HG02623 (cell line): ENCODE data around the gene FGD6.
"Not testable (repeated sequence)": the region's sequence is repeated elsewhere in the genome, so short reads cannot be mapped to it uniquely, and the experiment has no call there.

Experiments
- ATAC-seq: cut with Tn5 transposase; IDR thresholded peaks from one replicate; pipeline ENCODE4 v1.9.1; 2021; ENCODE audit warnings: moderate library complexity; ENCODE audit not compliant: unreplicated experiment

FGD6 gene

DNA sequence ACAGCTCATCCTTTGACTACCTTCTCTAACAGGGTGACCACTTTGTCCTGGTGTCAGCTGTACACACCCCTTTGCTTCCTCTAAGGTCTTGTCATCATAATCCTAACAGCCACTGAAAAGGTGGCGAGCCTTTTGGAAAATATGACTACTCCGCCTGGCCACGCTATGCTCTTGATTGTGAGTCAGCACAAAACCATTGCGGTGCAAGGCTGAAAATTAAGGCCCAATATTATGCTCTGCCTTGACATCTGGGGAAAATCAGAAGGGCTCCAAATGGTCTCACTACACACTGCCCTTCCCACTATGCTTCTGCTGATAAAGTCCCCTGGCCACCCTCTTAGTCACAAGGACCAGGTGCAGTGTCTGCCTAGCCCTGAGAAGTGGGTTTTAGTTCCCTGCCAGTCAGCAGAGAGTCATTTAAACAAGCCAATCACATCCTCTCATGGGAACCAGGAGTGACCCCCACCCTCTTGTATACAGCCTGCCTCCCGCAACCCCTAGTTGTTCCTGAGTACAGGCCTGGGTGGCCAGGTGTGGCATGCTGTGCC is 34.3 kb downstream of the FGD6 start:
- no peak for ATAC-seq

DNA sequence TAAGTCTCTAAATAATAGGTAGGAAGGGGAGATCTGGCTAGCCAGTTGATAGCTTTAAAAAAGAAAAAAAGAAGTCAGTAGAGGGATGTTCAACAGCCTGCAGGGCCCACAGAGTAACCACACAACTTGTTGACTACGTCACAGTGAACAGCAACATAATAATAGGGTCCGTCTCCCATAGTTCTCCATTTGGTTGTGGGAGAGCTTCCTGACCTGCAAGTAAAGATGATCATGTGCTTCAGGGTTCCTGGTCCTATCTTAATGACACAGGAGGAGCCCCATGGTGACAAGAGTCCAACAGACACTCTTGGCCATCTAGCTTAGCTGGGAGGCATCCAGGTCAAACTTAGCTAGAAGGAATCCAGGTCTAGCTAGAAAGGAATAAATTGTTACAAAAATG is 36.2 kb downstream of the FGD6 start:
- no peak for ATAC-seq

DNA sequence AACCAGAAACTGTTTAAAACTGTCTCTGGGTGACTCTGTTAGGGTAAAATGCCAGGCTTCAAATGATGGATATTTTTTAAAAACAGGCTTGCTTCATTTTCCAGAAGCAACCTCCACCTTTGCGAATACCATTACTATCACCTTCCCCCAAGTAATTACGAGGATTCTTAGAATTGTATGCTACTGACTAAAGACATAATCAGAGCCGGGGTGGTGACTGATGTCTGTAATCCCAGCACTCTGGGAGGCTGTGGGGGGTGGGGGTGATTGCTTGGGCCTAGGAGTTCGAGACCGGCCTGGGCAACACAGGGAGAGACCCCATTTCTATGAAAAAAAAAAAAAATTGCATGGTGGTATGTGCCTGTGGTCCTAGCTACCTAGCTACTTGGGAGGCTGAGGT is 38.3 kb downstream of the FGD6 start:
- ATAC-seq, result no peak

DNA sequence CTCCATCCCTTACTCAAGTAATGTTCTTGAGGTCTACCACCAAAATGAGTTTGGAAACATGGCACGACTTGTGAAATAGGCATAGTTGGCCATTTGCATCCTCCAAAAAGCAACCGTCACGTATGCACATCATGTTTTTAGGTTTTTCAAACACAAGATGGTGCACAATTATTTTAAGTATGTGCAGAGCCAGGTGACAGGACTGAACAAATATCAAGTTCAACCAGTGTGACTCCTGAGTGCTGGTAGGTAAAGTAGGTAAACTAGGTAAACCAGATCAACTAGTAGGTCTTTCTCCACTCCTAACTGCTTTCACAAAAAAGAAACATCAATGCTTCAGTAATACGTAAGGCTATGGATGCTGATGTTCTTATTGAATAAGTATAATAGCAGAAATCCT is 39.1 kb downstream of the FGD6 start:
- no peak for ATAC-seq

DNA sequence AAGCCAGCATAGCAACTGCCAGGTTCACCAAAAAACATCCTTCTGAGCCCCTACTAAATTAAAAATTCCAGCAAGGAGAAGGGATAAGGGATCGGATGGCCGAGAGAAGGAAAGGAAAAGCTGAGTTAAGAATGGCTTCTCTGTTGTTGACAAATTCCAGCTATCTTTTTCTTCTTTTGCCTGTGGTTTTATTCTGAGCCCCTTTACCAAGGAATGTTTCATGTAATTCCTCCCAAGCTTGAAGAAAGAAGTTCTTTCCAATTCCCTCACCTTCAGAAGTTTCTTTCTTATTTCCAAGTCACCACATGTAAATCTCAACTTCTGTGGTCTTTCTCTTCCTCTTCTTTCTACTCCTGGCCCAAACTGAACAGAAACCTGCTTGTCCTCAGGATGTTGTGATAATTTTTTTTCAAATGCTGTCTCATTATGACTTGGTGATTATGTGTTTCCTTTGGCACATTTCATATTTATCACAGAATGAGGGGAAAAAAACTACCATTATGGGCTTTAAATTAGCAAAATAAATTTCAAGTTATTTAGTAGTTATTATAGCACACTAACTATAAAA is 40.0 kb downstream of the FGD6 start:
- no peak for ATAC-seq

DNA sequence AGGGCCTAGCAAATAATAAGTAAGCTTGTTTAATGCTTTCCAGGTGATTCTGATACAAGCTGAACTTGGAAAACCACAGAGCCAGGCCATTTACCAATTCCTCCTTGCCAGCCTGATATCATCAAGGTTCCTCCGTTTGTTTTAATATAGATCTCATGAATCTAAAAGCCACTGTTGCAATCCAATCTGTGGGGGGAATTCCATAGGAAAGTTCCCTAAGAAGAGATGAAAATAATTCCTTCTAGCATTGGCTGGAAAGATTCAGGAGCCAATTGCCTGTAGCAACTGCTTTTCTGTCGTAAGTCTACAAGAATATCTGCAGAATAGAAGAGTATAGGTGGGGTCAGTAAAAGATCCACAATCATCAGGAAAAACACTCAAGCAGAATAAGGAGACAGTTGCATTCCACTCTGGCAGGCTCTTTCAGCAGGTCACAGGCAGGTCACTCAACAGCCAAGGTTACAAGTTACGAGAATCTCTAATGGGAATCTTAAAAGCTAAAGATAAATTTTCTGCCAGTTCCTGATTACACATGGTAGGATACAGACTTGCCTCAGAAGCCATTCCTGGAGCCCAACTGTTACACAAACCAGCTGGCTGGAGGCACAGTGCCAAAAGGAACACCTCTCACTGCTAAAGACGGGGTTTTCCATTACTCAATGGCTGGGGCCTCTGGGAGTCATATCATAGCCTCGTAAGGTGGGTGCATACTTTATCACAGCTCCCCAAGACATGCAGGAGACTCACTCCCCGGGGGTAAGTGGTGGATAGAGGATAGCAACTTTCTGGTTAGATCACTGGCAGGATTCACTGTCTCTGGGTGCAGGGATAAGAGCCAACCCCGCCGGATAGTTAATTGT is 43.6 kb downstream of the FGD6 start:
- ATAC-seq, result no peak

DNA sequence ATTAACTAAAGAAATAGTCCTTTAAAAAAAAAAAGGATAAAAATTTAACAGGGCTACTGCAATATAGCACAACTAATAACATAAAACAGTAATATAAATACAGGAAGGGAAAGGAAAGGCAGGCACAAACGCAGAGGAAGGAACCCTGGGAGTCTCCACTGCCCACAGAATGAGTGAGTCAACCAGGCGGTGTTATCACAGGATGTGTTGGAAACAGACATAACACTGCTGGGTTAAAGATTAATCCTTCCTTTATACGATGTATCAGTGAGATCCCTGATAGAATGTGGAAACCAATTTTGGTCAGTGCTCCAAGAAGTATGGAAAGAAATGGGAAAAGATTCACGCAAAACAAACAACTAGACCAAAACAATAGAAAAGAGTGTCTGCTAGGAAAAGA is 47.9 kb downstream of the FGD6 start:
- ATAC-seq, result no peak

DNA sequence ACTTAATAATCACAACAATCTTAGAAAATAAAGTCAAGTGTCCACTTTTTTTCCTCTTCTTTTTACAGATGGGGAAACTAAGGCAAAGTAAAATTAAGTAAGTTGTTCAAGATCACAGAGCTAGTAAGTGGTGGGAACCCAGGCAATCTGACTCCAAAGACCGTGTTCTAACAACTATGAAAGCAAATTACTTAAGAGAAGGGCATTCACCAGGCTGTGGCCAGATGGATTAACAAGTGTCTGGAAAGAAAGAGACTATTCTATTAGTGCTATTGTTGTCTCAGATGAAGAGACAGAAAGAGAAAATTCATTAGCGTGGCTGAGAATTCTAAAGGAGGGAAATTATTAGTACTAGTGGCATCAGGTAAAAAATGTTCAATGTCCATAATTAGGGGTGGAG is 48.5 kb downstream of the FGD6 start:
- no peak for ATAC-seq

DNA sequence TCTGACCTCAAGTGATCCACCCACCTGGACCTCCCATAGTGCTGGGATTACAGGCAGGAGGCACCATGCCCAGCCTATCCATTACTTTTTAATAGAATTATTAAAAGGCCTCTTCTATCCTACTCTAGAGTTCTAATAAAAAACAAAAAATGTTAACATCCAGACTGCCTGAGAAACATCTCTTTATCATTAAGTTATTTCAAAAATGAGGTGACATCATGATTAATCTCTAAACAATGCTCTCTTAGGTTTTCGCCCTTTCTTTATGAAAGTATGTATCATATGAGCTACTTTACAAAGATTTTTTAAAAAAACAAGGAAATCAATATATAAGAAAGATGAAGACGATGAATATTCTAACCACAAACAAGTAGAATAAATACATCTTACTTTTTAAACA is 52.6 kb downstream of the FGD6 start:
- ATAC-seq, result no peak

DNA sequence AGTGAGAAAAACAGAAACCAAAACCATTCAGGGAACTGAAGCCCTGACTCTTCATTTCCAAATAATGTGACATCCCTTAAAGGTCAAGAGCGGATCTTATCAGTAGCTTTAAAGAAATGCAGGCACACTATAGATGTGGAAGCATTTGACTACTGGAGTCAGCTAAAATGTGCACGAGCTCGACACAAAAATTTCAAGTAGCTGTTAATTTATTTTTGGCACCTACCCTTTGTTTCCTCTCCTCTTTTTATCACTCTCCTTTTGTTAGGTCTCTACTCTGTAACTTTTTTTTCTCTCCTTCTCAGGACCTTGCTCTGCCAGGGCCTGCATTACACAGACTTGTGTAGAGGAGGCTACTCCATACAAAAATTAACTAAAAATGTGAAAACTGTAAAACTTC is 58.3 kb downstream of the FGD6 start:
- no peak for ATAC-seq

DNA sequence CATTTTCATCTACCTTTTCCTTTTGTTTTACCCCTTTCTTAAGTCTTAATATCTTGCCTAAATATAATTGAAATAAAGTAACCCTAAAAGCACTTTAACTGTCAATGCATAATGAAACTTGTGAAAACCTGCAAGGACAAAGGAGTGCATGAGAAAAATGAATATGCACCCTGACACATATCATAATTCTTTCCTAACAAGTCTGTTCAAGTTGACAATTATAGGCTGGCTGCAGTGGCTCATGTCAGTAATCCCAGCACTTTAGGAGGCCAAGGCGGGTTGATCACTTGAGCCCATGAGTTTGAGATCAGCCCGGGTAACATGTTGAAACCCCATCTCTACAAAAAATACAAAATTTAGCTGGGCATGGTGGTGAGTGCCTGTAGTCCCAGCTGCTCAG is 65.4 kb downstream of the FGD6 start:
- no peak for ATAC-seq

DNA sequence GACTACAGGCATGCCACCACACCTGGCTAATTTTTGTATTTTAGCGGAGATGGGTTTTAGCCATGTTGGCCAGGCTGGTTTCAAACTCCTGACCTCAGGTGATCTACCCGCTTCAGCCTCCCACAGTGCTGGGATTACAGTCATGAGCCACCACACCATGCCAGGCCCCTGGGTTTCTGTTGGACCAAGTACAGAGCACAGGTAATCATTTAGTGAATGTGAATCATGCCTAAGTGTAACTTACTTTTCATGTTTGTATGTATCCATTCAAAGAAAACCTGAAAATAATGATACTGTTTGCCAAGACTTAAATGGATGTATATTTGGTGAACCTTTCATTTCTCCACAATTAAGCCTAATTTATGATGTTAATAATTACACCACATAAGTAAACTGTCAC is 65.9 kb downstream of the FGD6 start:
- no peak for ATAC-seq

DNA sequence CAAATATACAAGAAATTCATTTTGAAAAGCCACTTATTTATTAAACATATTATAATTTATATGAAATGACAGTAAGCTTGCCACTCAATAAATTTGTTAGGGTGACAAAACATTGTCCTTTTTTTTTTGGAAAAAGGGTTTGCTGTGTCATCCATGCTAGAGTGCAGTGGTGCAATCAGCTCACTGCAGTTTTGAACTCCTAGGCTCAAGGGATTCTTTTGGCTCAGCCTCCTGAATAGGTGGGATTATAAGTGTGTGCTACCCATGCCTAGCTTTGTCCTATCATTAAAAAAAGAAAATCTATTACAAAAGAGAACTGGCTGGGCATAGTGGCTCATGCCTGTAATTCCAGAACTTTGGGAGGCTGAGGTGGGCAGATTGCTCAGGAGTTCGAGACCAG is 66.8 kb downstream of the FGD6 start:
- ATAC-seq, result no peak

DNA sequence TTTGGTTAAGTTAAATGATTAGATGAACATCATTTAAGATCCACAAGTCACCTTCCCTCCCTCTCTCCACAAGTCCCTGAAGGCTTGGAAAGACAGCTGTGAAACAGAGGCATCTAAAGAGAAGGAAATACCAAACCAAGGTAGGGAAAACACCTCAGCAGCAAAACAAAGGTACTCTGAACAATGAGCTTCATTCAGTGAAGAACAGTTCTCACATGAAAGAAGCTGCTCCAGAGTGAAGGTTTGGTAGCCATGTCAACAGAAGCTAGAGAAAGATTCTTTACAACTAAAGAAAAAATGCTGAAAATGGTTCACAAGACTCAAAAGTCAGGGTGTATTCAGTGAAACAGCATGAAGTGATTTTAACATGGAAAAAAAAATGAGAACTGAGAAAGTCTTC is 69.4 kb downstream of the FGD6 start:
- no peak for ATAC-seq

DNA sequence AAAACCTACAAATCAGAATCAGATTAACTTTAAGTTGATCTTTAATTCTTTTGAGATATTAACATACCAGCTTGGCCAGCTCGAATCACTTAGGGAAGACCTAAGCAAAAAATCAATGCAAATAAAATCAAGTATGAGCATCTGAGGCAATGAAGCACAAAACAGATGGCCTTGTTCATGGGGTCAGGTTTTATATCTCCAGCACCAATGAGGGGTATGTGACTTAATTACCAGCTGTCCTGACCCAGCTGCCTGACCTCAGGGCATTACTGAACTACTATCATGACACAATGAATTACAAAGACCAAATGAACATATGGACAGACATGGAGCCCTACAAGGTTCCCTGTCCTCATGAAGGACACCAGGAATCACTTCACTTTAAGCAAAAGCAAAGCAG is 70.5 kb downstream of the FGD6 start:
- ATAC-seq, result no peak

DNA sequence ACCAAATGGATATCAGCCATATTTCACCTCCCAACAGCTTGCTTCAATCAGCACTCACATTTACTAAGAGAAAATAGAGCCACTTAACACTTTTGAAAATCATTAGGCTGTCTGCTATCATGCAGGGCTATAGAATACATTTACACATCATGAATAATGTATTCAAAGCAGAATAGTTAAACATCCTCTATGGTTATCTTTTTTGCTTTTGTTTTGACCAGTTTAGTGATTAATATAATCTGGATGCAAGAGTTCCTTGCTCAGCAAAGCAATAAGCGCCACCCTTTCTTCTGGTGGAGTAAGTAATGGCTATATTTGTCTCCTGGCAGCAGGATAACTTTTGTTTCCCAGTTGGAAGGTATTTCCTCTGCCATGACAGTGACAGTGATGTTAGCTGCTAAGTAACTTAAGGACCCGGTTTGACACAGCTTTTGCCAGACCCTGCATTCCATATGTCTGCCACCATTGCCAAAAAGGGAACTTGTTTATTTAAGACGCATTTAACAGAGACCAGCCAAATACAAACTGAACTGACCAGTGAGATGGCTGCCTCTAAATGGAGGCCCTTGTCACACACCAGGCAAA is 73.6 kb downstream of the FGD6 start:
- ATAC-seq, result no peak

DNA sequence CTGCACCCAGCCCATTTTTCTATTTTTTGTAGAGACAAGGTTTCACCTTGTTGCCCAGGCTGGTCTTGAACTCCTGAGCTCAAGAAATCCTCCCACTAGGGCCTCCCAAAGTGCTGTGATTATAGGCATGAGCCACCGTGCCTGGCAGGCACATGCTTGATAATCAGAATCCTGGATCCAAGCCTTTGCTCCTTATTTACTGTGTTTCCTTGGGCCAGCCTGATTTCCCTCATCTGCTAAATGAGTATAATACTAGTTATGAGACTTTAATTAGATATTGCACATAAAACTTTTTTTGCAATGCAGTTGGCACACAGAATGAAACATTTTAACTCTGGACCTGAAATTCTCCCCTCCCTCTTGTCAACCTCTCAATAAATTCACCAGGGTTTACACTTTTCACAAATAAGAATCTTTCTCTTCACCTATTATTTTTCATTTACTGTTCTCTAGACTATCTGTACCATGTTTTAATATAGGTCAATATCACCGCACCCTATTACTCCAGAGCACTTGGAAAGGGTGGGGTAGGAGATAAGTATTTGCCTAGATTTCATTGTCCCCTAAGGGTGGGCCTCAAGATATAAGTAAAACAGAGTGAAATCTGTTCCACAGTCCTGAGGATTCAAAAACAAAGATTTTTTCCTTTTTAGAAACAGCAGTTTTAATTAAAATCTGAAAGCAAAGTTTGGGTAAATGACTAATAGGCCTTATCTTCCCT is 74.7 kb downstream of the FGD6 start:
- no peak for ATAC-seq

DNA sequence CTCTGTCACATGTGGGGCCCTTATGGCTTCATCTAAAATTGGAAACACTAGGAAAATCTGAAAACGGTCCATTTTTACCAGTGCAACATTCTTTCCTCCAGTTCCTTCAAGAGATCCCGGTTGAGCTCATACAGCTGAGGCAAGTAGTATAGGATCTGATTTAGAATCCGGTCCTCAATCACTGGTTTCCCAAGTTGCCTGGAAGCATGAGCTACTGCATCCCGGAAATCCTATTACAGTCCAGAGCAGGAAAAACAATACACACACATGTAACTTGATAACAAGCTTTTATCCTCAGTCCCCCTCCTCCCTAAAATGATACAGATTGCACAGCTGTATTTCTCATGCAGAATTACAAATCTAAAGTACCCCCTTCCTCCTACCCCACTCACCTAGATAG is 76.0 kb downstream of the FGD6 start:
- no peak for ATAC-seq

DNA sequence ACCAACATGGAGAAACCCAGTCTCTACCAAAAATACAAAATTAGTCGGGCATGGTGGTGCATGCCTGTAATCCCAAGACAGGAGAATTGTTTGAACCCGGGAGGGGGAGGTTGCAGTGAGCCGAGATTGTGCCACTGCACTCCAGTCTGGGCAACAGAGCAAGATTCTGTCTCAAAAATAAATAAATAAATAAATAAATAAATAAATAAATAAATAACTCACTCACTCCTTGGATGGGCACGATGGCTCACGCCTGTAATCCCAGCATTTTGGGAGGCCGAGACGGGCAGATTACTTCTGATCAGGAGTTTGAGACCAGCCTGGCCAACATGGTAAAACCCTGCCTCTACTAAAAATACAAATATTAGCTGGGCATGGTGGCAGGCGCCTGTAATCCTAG is 79.2 kb downstream of the FGD6 start:
- ATAC-seq, result not testable (repeated sequence)

DNA sequence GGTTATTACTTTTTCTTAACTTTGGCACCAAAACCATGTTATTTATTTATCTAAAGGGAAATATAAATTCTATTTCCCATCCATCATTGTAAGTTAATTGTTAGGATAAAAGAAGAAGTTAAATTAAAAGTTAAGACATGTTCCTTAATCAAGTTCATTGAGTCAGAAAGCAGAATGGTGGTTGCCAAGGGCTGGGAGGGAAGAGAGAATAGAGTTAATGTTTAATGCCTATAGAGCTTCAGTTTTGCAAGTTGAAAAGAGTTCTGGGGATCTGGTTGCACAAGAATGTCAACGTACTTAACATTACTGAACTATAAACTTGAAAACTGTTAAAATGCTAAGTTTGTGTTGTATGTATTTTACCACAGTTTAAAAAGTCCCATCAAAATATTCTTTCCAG is 80.7 kb downstream of the FGD6 start:
- ATAC-seq, result no peak

DNA sequence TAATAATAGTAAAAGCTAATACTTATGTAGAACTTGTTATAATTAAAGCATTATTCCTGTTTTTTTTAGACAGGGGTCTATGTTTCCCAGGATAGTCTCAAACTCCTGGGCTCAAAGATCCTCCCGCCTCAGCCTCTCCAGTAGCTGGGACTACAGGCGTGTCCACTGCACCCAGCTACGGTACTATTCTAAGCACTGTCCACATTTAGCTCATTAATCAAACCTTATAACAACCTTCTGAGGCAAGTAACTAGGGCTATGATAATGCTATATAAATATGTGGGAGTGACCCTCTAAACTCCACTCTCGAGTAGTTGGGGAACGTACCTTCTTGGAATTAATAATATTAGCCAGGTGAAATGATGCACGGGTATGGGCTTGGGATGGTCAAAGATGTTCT is 83.2 kb downstream of the FGD6 start:
- ATAC-seq, result no peak
